ENCODE results near the gene ZNF202. TPM values are rescaled to one million over a fixed set of nuclear protein-coding genes. Genes with fewer than 3 reads are reported as not detected.
A peak's percentile ranks its signal among the peaks of the same experiment; 100 is the strongest.

The ZNF202 gene
- 1 to 10 TPM; 9.2 to 9.9 TPM for total RNA-seq

- H3K27me3 Mint-ChIP-seq: peaks cover 7% of the 10 kb centered on the region
- DNase-seq: peak; percentile 93
- CTCF ChIA-PET: interaction anchor here (0.8 kb wide), 1 partner anchor 31 kb away, joined by 3 read pairs; no protein-coding TSS in a partner anchor
- H3K4me3 Mint-ChIP-seq: peak within 1 kb of the TSS; percentile 88
- peaks cover 34% of the 10 kb centered on the region for H3K4me1 Mint-ChIP-seq
- POLR2A ChIA-PET: interaction anchor here (0.8 to 1.4 kb wide), 2 partner anchors 9 to 14 kb away, joined by 4 to 7 read pairs; no protein-coding TSS in a partner anchor
- H3K27ac Mint-ChIP-seq: peak within 1 kb of the TSS; percentile 84
- no peaks in the 10 kb centered on the region for H3K9me3 Mint-ChIP-seq
- H3K36me3 Mint-ChIP-seq (ENCODE audit: low read depth): peaks cover 26% of the 10 kb centered on the region
Observed at GRCh38 chr11:123741159-123742030, at the start of gene ZNF202. Gene ZNF202 (minus strand): TSS chr11:123741660. CDS start chr11:123730888, 10,772 bp downstream.

GRCh38 chr11:123783536-123783935, 42.1 kb upstream of the ZNF202 start:
- CTCF ChIA-PET: no interaction called here
- H3K9me3 Mint-ChIP-seq: no peaks in the 10 kb centered on the region
- POLR2A ChIA-PET: no interaction called here
- no peak overlapping the region for H3K27ac Mint-ChIP-seq
- DNase-seq: no peak
- H3K4me3 Mint-ChIP-seq: no peak overlapping the region
- peaks cover 17% of the 10 kb centered on the region for H3K27me3 Mint-ChIP-seq
- H3K36me3 Mint-ChIP-seq (ENCODE audit: low read depth): no peaks in the 10 kb centered on the region
- H3K4me1 Mint-ChIP-seq: no peaks in the 10 kb centered on the region

- Mint-ChIP-seq H3K27ac (no peak overlapping the region), H3K36me3 (ENCODE audit: low read depth) (no peaks in the 10 kb centered on the region), H3K4me3 (no peak overlapping the region), H3K27me3 (peaks cover 3% of the 10 kb centered on the region), H3K9me3 (no peaks in the 10 kb centered on the region), H3K4me1 (no peaks in the 10 kb centered on the region)
- CTCF ChIA-PET: no interaction called here
- POLR2A ChIA-PET: no interaction called here
- DNase-seq: no peak
Observed at GRCh38 chr11:123778511-123778910, 37.1 kb upstream of the ZNF202 start.

GRCh38 chr11:123775715-123776549, 34.5 kb upstream of the ZNF202 start:
- H3K27me3 Mint-ChIP-seq: peaks cover 3% of the 10 kb centered on the region
- no peak for DNase-seq
- H3K9me3 Mint-ChIP-seq: no peaks in the 10 kb centered on the region
- no peak overlapping the region for H3K4me3 Mint-ChIP-seq
- H3K27ac Mint-ChIP-seq: no peak overlapping the region
- ChIA-PET POLR2A (interaction anchor here (1.2 kb wide), 1 partner anchor 20 kb away, joined by 4 read pairs; no protein-coding TSS in a partner anchor), CTCF (no interaction called here)
- no peaks in the 10 kb centered on the region for H3K36me3 Mint-ChIP-seq (ENCODE audit: low read depth)
- no peaks in the 10 kb centered on the region for H3K4me1 Mint-ChIP-seq

GRCh38 chr11:123775289-123775688, 33.8 kb upstream of the ZNF202 start:
- Mint-ChIP-seq H3K27ac (no peak overlapping the region), H3K9me3 (no peaks in the 10 kb centered on the region), H3K4me1 (no peaks in the 10 kb centered on the region), H3K36me3 (ENCODE audit: low read depth) (no peaks in the 10 kb centered on the region), H3K4me3 (no peak overlapping the region), H3K27me3 (peaks cover 1% of the 10 kb centered on the region)
- POLR2A ChIA-PET: interaction anchor here (1.2 kb wide), 1 partner anchor 20 kb away, joined by 4 read pairs; no protein-coding TSS in a partner anchor
- DNase-seq: no peak
- CTCF ChIA-PET: no interaction called here

GRCh38 chr11:123773959-123774358, 32.5 kb upstream of the ZNF202 start:
- no peak overlapping the region for H3K4me3 Mint-ChIP-seq
- H3K27me3 Mint-ChIP-seq: peaks cover 1% of the 10 kb centered on the region
- H3K27ac Mint-ChIP-seq: no peak overlapping the region
- ChIA-PET POLR2A (no interaction called here), CTCF (no interaction called here)
- no peaks in the 10 kb centered on the region for H3K36me3 Mint-ChIP-seq (ENCODE audit: low read depth)
- no peaks in the 10 kb centered on the region for H3K4me1 Mint-ChIP-seq
- DNase-seq: no peak
- H3K9me3 Mint-ChIP-seq: no peaks in the 10 kb centered on the region

GRCh38 chr11:123773026-123773425, 31.6 kb upstream of the ZNF202 start:
- H3K27me3 Mint-ChIP-seq: peaks cover 1% of the 10 kb centered on the region
- H3K9me3 Mint-ChIP-seq: no peaks in the 10 kb centered on the region
- no peaks in the 10 kb centered on the region for H3K4me1 Mint-ChIP-seq
- no peak overlapping the region for H3K4me3 Mint-ChIP-seq
- CTCF ChIA-PET: no interaction called here
- no peak for DNase-seq
- H3K36me3 Mint-ChIP-seq (ENCODE audit: low read depth): no peaks in the 10 kb centered on the region
- no peak overlapping the region for H3K27ac Mint-ChIP-seq
- POLR2A ChIA-PET: no interaction called here

- Mint-ChIP-seq H3K4me1 (no peaks in the 10 kb centered on the region), H3K4me3 (no peak overlapping the region), H3K27me3 (peaks cover 2% of the 10 kb centered on the region), H3K36me3 (ENCODE audit: low read depth) (no peaks in the 10 kb centered on the region), H3K27ac (no peak overlapping the region), H3K9me3 (no peaks in the 10 kb centered on the region)
- POLR2A ChIA-PET: no interaction called here
- DNase-seq: no peak
- CTCF ChIA-PET: no interaction called here
Observed at GRCh38 chr11:123771664-123772063, 30.2 kb upstream of the ZNF202 start.

GRCh38 chr11:123770712-123771111, 29.3 kb upstream of the ZNF202 start:
- Mint-ChIP-seq H3K27ac (no peak overlapping the region), H3K4me1 (no peaks in the 10 kb centered on the region), H3K36me3 (ENCODE audit: low read depth) (no peaks in the 10 kb centered on the region), H3K4me3 (no peak overlapping the region), H3K27me3 (peaks cover 5% of the 10 kb centered on the region), H3K9me3 (no peaks in the 10 kb centered on the region)
- no peak for DNase-seq
- ChIA-PET POLR2A (no interaction called here), CTCF (no interaction called here)

DNA sequence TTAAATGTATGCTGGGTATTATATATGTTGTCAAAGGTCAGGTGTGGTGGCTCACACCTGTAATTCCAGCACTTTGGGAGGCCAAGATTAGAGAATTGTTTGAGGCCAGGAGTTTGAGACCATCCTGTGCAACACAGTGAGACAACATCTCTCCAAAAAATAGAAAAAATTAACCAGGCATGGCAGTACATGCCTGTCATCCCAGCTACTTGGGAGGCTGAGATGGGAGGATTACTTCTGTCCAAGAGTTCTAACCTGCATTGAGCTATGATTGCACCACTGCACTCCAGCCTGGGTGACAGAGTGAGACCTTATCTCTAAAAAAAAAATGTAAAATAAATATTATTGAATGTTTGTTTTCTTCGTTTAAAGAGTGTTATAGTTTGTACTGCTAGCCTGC, 24.1 kb upstream of the ZNF202 start:
- Mint-ChIP-seq H3K4me1 (peaks cover 3% of the 10 kb centered on the region), H3K27me3 (peaks cover 10% of the 10 kb centered on the region), H3K27ac (no peak overlapping the region), H3K4me3 (no peak overlapping the region), H3K9me3 (peaks cover 11% of the 10 kb centered on the region), H3K36me3 (ENCODE audit: low read depth) (peaks cover 11% of the 10 kb centered on the region)
- CTCF ChIA-PET: interaction anchor here (1.3 kb wide), 1 partner anchor 10 kb away, joined by 3 read pairs; no protein-coding TSS in a partner anchor
- no peak for DNase-seq
- POLR2A ChIA-PET: no interaction called here

DNA sequence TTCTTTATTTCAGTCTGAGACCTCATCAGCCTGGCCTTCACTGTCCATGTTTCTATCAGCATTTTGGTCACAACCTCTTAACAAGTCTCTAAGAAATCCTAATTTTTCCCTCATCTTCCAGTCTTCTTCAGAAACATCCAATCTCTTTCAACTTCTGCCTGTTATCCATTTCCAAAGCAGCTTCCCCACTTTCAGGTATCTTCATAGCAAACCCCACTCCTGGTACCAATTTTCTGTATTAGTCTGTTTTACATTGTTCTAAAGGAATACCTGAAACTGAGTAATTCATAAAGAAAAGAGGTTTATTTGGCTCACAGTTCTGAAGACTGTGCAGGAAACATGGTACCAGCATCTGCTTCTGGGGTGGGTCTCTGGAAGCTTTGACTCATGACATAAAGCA, 21.0 kb upstream of the ZNF202 start:
- ChIA-PET CTCF (no interaction called here), POLR2A (no interaction called here)
- Mint-ChIP-seq H3K4me3 (no peak overlapping the region), H3K27ac (no peak overlapping the region), H3K36me3 (ENCODE audit: low read depth) (peaks cover 11% of the 10 kb centered on the region), H3K27me3 (peaks cover 8% of the 10 kb centered on the region), H3K4me1 (peaks cover 14% of the 10 kb centered on the region), H3K9me3 (peaks cover 11% of the 10 kb centered on the region)
- no peak for DNase-seq

DNA sequence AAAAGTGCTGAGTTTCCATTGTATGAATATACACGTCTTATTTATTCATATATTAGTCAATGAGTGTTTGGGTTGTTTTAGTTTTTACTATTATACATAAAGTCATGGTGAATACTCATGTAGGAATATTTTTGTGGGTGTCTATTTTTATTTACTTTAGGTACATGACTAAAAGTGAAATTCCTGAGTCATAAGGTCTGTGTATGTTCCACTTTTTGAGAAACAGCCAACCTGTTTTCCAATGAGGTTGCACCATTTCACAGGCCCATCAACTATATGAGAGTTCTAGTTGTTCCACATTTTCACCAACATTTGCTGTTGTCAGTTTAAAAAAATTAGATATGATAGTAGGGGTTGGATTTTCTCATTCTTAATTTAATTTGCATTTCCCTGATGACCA, 19.4 kb upstream of the ZNF202 start:
- CTCF ChIA-PET: no interaction called here
- H3K36me3 Mint-ChIP-seq (ENCODE audit: low read depth): peaks cover 11% of the 10 kb centered on the region
- H3K4me1 Mint-ChIP-seq: peaks cover 18% of the 10 kb centered on the region
- peaks cover 11% of the 10 kb centered on the region for H3K9me3 Mint-ChIP-seq
- no peak overlapping the region for H3K27ac Mint-ChIP-seq
- DNase-seq: no peak
- POLR2A ChIA-PET: no interaction called here
- peaks cover 5% of the 10 kb centered on the region for H3K27me3 Mint-ChIP-seq
- no peak overlapping the region for H3K4me3 Mint-ChIP-seq

DNA sequence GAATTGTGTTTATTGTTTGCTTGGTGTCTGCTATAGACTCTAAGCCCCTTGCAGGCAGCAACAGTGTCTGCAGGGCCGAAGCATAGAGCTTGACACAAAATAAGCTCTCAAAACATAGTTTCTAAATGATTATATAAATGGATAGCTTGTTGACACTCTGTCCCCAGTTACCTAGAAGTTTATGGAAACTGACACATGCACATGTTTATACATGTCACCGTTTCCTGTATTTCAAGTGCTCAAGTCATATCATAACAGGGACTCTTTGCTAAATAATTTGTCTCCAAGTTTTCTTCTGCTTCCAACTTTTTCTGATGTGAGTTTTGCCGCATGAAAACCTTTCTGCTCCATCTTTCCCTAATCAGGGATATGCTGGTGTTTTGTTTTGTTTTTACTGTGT, 16.5 kb upstream of the ZNF202 start:
- CTCF ChIA-PET: interaction anchor here (0.9 kb wide), 1 partner anchor 10 kb away, joined by 3 read pairs; no protein-coding TSS in a partner anchor

More for the DNA sequence above, 16.5 kb upstream of the ZNF202 start:
- H3K27me3 Mint-ChIP-seq: no peaks in the 10 kb centered on the region
- peaks cover 46% of the 10 kb centered on the region for H3K4me1 Mint-ChIP-seq
- no peak for DNase-seq
- POLR2A ChIA-PET: no interaction called here
- no peak overlapping the region for H3K27ac Mint-ChIP-seq
- peaks cover 11% of the 10 kb centered on the region for H3K9me3 Mint-ChIP-seq
- H3K4me3 Mint-ChIP-seq: no peak overlapping the region
- H3K36me3 Mint-ChIP-seq (ENCODE audit: low read depth): peaks cover 11% of the 10 kb centered on the region

Measured in activated CD4-positive, alpha-beta memory T cell treated with anti-CD3 and anti-CD28 coated beads, Interleukin-2, amount 10 ng/mL, durations not matched to agents 7 days and 5 days (primary cell).